ENCODE measurements around the gene HNRNPA3.

GRCh38 chr2:177250461-177250860, 37.9 kb downstream of the HNRNPA3 start:
- TF ChIP-seq, protein P1, sequence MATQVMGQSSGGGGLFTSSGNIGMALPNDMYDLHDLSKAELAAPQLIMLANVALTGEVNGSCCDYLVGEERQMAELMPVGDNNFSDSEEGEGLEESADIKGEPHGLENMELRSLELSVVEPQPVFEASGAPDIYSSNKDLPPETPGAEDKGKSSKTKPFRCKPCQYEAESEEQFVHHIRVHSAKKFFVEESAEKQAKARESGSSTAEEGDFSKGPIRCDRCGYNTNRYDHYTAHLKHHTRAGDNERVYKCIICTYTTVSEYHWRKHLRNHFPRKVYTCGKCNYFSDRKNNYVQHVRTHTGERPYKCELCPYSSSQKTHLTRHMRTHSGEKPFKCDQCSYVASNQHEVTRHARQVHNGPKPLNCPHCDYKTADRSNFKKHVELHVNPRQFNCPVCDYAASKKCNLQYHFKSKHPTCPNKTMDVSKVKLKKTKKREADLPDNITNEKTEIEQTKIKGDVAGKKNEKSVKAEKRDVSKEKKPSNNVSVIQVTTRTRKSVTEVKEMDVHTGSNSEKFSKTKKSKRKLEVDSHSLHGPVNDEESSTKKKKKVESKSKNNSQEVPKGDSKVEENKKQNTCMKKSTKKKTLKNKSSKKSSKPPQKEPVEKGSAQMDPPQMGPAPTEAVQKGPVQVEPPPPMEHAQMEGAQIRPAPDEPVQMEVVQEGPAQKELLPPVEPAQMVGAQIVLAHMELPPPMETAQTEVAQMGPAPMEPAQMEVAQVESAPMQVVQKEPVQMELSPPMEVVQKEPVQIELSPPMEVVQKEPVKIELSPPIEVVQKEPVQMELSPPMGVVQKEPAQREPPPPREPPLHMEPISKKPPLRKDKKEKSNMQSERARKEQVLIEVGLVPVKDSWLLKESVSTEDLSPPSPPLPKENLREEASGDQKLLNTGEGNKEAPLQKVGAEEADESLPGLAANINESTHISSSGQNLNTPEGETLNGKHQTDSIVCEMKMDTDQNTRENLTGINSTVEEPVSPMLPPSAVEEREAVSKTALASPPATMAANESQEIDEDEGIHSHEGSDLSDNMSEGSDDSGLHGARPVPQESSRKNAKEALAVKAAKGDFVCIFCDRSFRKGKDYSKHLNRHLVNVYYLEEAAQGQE (IDR thresholded peaks at IDR 0.05; ENCODE audit: unreplicated experiment) = no peak
- TF ChIP-seq CTCF (conservative IDR thresholded peaks at IDR 0.05; ENCODE audit: low read depth in 2 of 2) = no peak
- no peak for TF ChIP-seq EZH2phosphoT487 (IDR thresholded peaks at IDR 0.05; ENCODE audit: unreplicated experiment)
- TF ChIP-seq EZH2 (IDR thresholded peaks at IDR 0.05; ENCODE audit: low read depth, unreplicated experiment) = no peak
- TF ChIP-seq ZNF331 (CRISPR knock-in tag; IDR thresholded peaks at IDR 0.05; ENCODE audit: low read depth) = no peak
- no peak for TF ChIP-seq POLR2AphosphoS5 (IDR thresholded peaks at IDR 0.05; ENCODE audit: low read depth)
- no peak for TF ChIP-seq CREB1 (CRISPR knock-in tag; IDR thresholded peaks at IDR 0.05; ENCODE audit: low read depth)
